DOHH2 (cell line): Measurements from ENCODE around the gene APOC1.
A peak's percentile ranks its signal among the peaks of the same experiment; 100 is the strongest.

Experiments
- H3F3A ChIP-seq: fragments of 200-600 bp; sonication (generic), shearing (Covaris generic); 2 replicates; pipeline ENCODE4 v1.6.0; 2016; ENCODE audit warnings: antibody characterized with exemption, mild to moderate bottlenecking; ENCODE audit not compliant: control insufficient read depth, insufficient read depth
- H3K27ac ChIP-seq: fragments of 200-600 bp; sonication (generic); 2 replicates; pipeline ENCODE4 v1.5.1; 2014; ENCODE audit warnings: low read depth, mild to moderate bottlenecking, low read length, moderate library complexity
- H3K27me3 ChIP-seq: fragments of 200-600 bp; sonication (generic); 2 replicates; pipeline ENCODE4 v1.6.1; 2014; ENCODE audit warnings: mild to moderate bottlenecking, low read length, mixed read lengths; ENCODE audit not compliant: control insufficient read depth
- H3K36me3 ChIP-seq: fragments of 200-600 bp; sonication (generic); 2 replicates; pipeline ENCODE4 v1.6.1; 2014; ENCODE audit warnings: mild to moderate bottlenecking, low read length, moderate library complexity, mixed read lengths; ENCODE audit not compliant: control insufficient read depth
- H3K4me1 ChIP-seq: fragments of 200-600 bp; sonication (generic); 2 replicates; pipeline ENCODE4 v1.6.1; 2014; ENCODE audit warnings: mild to moderate bottlenecking, low read length, mixed read lengths; ENCODE audit not compliant: control insufficient read depth
- H3K4me2 ChIP-seq: fragments of 200-600 bp; sonication (generic); 2 replicates; pipeline ENCODE4 v1.6.0; 2014; ENCODE audit warnings: mild to moderate bottlenecking, low read length, moderate library complexity
- H3K4me3 ChIP-seq: fragments of 200-600 bp; sonication (generic); 2 replicates; pipeline ENCODE4 v1.5.1; 2014; ENCODE audit warnings: mild to moderate bottlenecking, low read length, mixed read lengths
- H3K79me2 ChIP-seq: fragments of 200-600 bp; sonication (generic); 2 replicates; pipeline ENCODE4 v1.6.1; 2014; ENCODE audit warnings: mild to moderate bottlenecking, low read length, mixed read lengths; ENCODE audit not compliant: control insufficient read depth
- H3K9me2 ChIP-seq: fragments of 200-600 bp; sonication (generic); replicated peaks from 2 replicates; pipeline ENCODE4 v1.6.1; 2014; ENCODE audit warnings: mild to moderate bottlenecking, low read length, mixed read lengths; ENCODE audit not compliant: control insufficient read depth
- H3K9me3 ChIP-seq: fragments of 200-600 bp; sonication (generic); 2 replicates; pipeline ENCODE4 v1.6.1; 2014; ENCODE audit warnings: antibody characterized with exemption, low read length, mixed read lengths; ENCODE audit not compliant: control insufficient read depth, insufficient read depth
- H4K20me1 ChIP-seq: fragments of 200-600 bp; sonication (generic); 2 replicates; pipeline ENCODE4 v1.6.0; 2014; ENCODE audit warnings: low read depth, mild to moderate bottlenecking, antibody characterized with exemption, low read length, moderate library complexity; ENCODE audit not compliant: control insufficient read depth, insufficient read depth
- CTCF ChIP-seq: fragments of 200-600 bp; sonication (generic); IDR thresholded peaks from one replicate; pipeline ENCODE4 v1.5.1; 2014; ENCODE audit warnings: antibody characterized with exemption, mild to moderate bottlenecking, low read depth, low read length; ENCODE audit not compliant: poor library complexity, severe bottlenecking
- EZH2phosphoT487 ChIP-seq: fragments of 200-600 bp; sonication (generic); IDR thresholded peaks from 2 replicates; pipeline ENCODE4 v1.6.1; 2017; ENCODE audit warnings: borderline replicate concordance, mild to moderate bottlenecking, antibody characterized with exemption, low read length, moderate library complexity, mixed read lengths

APOC1 gene

GRCh38 chr19:44959691-44960090, 45.3 kb downstream of the APOC1 start:
- H3K36me3 ChIP-seq: peaks cover 64% of the 10 kb centered on the region
- TF ChIP-seq CTCF: no peak
- TF ChIP-seq EZH2phosphoT487: no peak
- peaks cover 81% of the 10 kb centered on the region for H3K79me2 ChIP-seq
- H3K27me3 ChIP-seq: no peaks in the 10 kb centered on the region
- peak overlapping the region; percentile 59; the same call in 1 of the 2 replicates for H3K4me3 ChIP-seq
- peaks cover 14% of the 10 kb centered on the region for H4K20me1 ChIP-seq
- H3F3A ChIP-seq: no peaks in the 10 kb centered on the region; the same call in 1 of the 2 replicates
- H3K9me2 ChIP-seq: no peaks in the 10 kb centered on the region
- peak overlapping the region; percentile 81 for H3K27ac ChIP-seq
- peaks cover 64% of the 10 kb centered on the region for H3K4me1 ChIP-seq
- peak overlapping the region; percentile 77 for H3K4me2 ChIP-seq
- no peaks in the 10 kb centered on the region for H3K9me3 ChIP-seq

GRCh38 chr19:44960906-44961728, 46.7 kb downstream of the APOC1 start:
- Histone ChIP-seq H3K4me3 (peak overlapping the region; percentile 59), H3K27ac (peak overlapping the region; percentile 81), H3K27me3 (no peaks in the 10 kb centered on the region), H3K4me1 (peaks cover 60% of the 10 kb centered on the region), H3K36me3 (peaks cover 62% of the 10 kb centered on the region), H3K79me2 (peaks cover 69% of the 10 kb centered on the region), H3K9me2 (no peaks in the 10 kb centered on the region), H3K4me2 (peak overlapping the region; percentile 77), H3K9me3 (no peaks in the 10 kb centered on the region), H4K20me1 (peaks cover 9% of the 10 kb centered on the region), H3F3A (no peaks in the 10 kb centered on the region; the same call in 1 of the 2 replicates)
- TF ChIP-seq EZH2phosphoT487: no peak
- TF ChIP-seq CTCF: no peak

- H3K27ac ChIP-seq: peak overlapping the region; percentile 81
- H3K4me1 ChIP-seq: peaks cover 53% of the 10 kb centered on the region
- H3K9me2 ChIP-seq: no peaks in the 10 kb centered on the region
- no peaks in the 10 kb centered on the region; the same call in 1 of the 2 replicates for H3F3A ChIP-seq
- peak overlapping the region; percentile 77 for H3K4me2 ChIP-seq
- peaks cover 64% of the 10 kb centered on the region for H3K36me3 ChIP-seq
- no peaks in the 10 kb centered on the region for H3K27me3 ChIP-seq
- peaks cover 6% of the 10 kb centered on the region for H4K20me1 ChIP-seq
- TF ChIP-seq CTCF: no peak
- no peak for TF ChIP-seq EZH2phosphoT487
- peak overlapping the region; percentile 59 for H3K4me3 ChIP-seq
- H3K79me2 ChIP-seq: peaks cover 65% of the 10 kb centered on the region
- H3K9me3 ChIP-seq: no peaks in the 10 kb centered on the region
Observed at GRCh38 chr19:44961821-44962220, 47.4 kb downstream of the APOC1 start.
